Neural cell (in vitro differentiated cells): ENCODE measurements around the gene HIGD2B. TPM values are rescaled to one million over a fixed set of nuclear protein-coding genes. Genes with fewer than 3 reads are reported as not detected.

ENCODE experiments used
- polyA plus RNA-seq: library from polyadenylated mRNA; depleted of rRNA; stranded (reverse); fragments of >200 nt; gene quantifications from 2 replicates; pipeline ENCODE4 v1.2.3, GENCODE V29; 2014
- small RNA-seq, 3 experiments: library from RNA; depleted of rRNA; stranded (forward); fragments of <200 nt; gene quantifications; one replicate each; pipeline ENCODE3, GENCODE V24; 2012

Gene HIGD2B
- polyA plus RNA-seq, 1 donor from 2014 or later = not detected

Small RNAs within 50 kb of the gene (small RNA-seq; reads per million reads assigned to genes)
- gene RN7SL853P = 0 reads per million in 3 experiments

Other genes starting within 250 kb of the HIGD2B start
- 72.1 and 76.7 TPM in 2 replicates for gene ARIH1, start 211.9 kb downstream of the HIGD2B start, polyA plus RNA-seq
- not detected in 2 replicates for gene GOLGA6B, start 31.5 kb downstream of the HIGD2B start, polyA plus RNA-seq
- 66.5 and 88.2 TPM in 2 replicates for gene BBS4, start within 50 bp of the HIGD2B start, polyA plus RNA-seq
- gene ADPGK, start 97.6 kb upstream of the HIGD2B start, polyA plus RNA-seq = 33.7 and 38.2 TPM in 2 replicates